HG02884 (cell line): ENCODE results near the gene NRIP1.

ENCODE experiments used
- ATAC-seq: cut with Tn5 transposase; IDR thresholded peaks from one replicate; pipeline ENCODE4 v1.9.1; 2021; ENCODE audit warnings: mild to moderate bottlenecking, moderate library complexity; ENCODE audit not compliant: unreplicated experiment

NRIP1 gene

DNA sequence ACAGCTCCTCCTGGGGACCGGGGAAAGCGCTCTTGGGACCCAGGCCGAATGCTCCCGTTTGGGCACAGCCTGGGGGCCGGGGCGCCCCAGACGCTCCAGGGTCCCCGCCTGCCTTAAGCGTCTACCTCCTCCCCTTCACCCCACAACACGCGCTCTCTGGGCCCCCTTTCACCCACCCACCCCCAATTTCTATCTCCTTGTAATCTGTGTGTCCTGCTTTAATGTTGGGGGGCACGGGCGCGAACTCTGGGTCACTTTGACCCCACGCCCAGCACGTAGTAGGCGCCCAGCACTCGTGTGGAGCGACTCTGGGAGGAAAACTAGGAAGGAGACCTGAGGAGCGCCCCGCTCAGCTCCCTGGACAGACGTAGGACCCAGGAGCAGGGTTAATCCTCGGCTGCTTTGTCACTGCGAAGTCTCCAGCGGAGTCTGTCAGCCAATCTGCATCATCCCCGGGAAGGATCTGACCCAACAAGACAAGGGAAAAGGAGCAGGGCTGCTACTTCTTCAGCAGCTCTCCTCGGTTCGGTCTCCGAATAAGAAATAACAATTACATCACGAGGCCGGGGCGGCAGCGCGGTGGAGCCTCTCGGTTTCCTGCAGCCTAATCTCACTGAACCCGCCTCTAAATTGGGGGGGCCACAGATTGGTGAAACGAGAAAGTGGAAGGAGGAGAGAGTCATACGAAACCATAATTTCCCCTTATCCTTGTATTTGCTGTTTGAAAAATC lies 757 bp upstream of the NRIP1 start:
- ATAC-seq: peak; percentile 24

DNA sequence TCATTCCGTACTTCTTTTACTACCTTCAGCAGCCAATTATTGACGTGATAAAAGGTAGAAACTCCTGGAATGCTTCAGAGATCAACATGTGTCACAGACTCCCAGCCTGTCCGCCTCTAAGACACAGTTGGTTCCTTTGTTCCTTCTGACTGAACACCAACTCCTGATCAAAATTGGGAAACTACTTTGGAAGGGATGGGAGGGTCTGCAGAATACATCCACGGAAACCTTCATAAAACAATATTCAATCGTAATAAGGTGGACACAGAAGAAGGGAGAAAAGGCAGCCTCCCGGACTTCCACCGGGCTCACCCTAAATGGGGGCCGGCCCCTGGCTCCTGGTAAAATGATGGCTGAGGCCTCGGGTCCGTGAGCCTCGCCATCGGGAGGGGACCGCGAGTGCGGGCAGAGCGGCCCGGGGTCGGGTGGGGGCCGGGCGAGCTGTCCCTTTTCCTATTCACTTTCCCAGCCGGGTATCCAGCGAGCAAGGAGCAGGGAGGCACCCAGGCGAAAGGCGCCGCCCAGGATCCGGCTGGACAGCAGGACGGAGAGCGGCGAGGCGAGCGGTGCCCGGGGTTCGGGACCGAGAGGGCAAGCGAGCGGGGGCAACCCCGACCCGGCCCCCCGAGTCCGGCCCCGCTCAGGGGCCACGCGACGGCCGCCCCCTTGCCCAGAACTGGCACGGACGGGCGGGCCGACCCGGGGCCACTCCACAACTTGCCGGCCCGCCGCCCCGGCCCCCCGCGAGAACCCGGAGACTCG lies 805 bp downstream of the NRIP1 start:
- peak; percentile 1 for ATAC-seq

DNA sequence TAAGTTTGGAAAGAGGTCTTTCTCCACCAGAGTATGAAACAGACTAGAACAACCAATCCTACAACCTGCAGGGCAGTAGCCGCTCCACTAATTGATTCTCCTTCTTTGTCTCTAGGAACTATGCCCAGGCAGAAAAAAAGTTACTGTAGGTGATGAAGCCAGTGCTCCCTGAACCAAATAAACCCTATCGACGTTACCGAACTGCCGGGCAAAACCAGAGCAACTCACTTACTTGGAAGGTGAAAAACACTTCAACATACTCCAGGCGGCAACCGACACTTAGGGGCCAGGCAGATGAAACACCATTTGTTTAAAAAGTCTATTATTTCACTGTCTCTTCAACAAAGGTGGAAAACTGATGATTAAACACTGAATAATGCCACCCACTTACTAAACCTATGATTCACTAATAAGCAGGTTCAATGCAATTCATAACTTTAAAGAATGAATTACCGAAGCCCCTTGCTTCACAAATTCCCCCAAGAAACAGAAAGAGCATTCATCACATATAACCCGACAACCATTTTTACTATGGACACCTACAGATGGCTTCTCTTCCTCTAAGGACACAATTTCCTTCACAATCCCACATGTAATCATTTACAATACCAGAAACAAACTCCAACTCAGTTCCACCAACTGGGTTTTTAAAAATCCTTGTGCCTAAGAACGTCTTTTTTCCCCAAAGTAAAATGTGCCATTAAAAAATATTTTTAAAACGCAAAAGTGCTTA lies 1.6 kb downstream of the NRIP1 start:
- ATAC-seq: no peak

DNA sequence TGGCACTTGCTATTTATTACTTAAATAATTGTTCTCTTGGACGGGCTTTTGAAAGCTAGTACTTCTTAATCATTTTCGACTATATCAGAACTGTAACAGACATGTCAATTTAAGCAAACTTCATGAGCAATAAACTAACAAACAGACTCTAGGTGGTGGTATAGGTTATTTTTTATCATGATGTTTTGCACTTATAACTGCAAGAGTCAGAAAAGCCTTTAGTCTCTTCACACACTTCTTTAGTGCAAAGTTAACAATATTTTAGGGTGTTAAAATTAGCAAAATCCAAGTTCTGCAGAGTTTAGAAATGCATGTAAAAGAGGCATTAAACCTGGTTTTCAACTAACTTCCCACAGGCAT lies 2.2 kb downstream of the NRIP1 start:
- ATAC-seq: no peak

DNA sequence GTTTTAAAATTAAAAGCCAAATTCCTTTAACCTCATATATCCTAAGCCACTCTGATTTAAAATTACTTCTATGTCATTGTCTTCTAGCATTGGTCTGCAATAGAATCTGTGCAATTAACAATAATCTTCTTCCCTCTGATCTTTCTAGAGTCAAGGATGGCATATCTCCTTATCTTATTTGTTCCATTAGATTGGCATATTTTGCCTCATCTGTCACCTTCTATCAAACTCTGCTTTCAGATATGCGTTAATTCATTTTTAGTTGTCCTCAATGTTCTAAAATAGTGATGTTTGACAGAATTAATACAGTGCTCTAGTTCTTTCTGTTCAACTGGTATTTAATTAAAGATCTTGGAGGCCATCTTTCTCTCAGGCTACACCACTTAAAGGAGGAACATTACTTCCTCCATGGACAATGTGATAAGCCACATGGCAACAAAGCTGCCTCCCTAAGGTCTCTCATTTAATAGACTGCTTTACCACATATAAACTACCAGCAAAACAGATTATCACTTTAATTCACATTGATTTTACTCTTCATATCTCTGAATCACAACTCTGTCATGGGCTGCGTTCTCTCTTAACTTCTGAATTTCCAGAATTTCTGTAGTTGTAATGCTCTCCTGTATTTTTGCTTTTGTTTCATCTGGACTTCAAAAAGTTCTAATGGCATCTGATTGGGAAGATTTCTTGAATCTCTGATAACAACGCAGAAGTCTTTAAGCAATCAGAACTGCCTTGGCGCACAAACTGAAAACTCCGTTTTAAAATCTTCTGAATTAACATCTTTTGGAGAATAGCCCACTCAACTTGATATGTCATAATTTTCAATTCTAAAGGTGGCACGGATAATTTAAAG lies 2.8 kb downstream of the NRIP1 start:
- no peak for ATAC-seq

DNA sequence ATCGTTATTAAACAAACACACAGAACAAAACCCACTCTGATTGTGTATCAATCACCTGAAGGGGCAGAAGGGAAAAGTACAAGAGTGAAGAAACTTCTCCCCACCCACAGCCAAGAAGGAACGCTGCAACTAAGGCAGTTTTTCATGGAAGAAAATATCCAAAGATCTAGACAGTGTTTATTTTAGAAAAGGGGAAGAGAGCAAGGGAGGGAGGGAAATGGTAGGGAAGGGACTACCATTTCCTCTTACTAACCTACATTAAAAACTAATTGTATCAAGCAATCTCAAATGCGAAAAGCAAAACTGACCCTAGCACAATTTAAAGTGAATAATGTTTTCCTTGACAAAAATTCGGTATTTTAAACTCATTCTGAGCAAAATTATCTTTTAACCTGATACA lies 3.5 kb downstream of the NRIP1 start:
- no peak for ATAC-seq

DNA sequence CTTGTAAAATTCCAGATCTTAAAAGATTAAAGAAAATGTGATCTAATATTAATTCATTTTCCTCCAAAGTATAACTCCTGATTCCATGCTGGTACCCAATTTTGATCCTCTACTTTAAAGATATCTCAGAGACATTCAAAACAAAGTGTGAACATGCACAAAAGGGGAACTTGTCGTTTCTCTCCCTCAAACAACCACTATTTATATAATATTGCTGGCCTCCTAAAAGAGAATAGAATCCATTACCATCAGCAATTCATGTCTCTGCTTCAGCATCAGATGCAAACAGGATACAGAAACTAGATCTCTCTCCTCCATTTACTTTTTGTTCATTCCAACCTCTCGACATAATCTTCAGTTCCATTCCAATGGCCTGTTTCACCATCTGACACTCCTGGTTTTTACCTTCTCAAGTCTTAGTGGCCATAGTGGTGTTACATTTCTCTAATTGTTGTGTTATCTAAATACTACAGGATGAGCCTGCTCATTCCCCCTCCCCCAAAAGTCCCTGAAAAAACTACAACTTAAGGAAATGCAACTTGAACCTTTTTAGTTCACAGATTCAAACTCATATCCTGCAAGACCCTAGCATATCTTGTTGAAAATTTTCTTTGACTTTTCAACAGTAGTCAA lies 4.1 kb downstream of the NRIP1 start:
- no peak for ATAC-seq

DNA sequence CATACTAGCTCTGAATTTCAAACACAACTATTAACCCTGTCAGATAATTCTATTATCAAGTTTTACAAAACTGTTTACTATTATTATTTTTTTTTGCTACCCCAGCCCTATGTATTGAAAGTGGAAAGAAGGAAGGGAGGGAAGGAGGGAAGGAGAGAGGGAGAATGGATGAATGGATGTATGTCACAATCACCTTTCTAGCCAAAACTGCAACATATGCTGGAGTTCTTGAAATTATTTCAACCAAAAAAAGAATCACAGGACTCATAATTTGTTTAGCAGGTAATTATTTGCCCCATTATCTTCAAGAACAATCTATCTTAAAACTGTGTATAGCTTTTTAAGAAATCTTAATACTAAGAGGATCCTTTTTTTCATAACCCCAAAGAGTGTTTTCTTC lies 5.4 kb downstream of the NRIP1 start:
- no peak for ATAC-seq

DNA sequence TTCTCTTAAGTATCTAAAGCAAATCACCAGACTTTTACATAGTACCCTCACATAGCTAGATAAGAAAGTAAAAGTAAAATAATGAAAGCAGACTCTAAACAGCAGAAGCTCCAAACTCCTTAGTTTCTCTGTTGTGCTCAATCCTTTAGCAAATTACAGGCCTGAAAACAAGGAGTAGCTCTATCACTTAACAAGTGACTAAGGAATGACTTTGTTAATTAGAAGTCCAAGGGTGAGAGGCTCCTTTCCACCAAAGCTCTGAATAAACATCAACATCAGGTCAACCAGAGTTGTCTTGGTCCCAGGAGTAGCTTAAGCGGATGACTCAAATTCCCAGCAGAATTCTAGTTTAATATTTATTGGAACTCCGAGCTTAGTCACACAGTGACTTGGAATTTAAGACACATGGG lies 5.9 kb downstream of the NRIP1 start:
- no peak for ATAC-seq

DNA sequence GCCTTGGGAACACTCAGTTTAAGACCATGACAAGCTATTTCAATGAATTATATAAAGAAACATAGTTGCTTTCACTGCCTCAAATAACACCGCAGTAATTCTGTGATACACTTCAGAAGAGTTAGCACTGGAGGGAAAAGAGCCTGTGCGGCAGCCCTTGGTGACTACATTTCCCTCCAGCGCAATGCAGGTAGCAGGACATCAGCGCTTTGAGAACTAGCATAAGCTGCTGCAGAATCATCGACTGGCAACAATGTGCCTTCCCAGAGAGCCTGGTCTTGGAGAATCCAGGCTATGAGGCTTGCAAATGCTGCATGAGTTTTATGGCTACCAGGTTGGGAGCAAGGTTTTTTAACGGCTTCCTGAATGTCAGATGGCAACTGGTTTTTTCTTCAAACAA lies 7.5 kb downstream of the NRIP1 start:
- no peak for ATAC-seq

DNA sequence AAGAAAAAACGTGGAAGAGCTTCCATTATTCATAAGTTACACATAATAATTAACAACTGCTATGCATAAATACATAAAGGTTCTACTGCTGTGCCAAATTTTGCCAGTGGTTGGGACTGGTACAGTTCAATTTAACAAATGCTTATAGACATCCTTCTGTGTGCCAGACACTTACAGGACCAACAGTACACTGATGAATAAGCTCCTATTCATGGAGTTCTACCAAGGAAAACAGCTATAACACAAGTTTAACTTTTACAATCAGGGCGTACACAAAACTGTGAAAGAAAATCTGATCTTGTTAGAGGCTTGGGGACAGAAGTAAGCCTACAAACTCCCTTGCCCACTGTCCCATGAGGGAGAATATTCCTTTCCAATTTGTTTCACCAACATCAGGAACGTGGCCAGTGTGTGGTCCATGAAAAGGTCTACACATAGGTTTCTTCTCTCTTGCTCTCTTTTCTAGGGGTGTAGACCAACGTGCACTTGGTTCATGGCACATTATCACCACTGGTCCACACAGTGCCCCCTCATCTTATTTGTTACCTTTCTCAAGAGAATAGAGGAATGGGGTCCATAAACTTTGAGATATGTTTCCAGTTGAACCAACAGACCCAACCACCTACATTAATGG lies 10.1 kb downstream of the NRIP1 start:
- ATAC-seq: no peak

DNA sequence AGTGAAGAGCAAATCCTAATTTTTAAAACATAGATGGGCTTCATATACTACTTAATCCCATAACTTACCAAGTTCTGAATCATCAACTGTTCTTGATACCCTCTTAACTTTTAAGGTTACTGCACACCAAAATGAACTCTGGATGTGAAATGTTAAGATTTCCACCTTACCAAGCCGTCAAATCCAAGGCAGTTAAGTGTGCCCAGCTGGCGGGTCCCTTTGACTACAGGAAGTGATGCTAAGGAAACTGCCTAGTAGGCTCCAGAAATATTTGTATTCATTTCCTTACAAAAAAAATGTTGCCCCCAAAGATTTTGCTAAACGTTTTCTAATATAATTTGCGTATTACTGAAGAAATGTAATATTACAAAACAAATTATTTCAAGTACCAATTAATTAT lies 10.7 kb downstream of the NRIP1 start:
- ATAC-seq: no peak

DNA sequence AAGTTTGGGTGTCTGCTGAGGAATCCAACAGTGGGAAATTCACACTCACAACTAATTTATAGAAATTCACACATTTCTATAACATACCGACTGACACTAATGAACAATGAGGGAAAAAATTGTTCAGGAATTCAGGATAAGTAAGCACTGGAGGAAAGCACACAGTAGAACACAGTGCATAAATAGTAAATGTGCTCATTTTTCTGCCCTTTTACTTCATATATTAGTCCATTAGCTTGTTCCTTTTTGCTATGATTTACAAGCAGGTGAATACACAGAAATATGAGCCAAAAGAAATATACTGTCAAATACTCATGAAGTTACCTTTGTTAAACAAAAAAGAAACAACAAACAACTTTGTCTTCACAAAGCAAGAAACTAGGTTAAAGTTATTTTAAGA lies 11.3 kb downstream of the NRIP1 start:
- no peak for ATAC-seq

DNA sequence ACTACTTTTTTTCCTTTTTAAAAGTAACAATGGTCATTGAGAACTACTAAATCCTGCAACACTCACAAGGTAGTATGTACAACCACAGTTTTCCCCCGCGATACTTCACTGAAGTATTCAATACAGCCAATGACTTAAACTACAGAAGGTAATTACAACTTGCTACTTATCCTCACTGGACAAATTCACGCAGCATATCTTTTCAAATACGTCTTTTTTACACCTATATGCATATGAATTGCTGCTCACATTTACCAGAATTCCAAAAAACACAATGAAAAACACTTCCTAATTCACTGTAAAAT lies 12.4 kb downstream of the NRIP1 start:
- peak; percentile 20 for ATAC-seq

DNA sequence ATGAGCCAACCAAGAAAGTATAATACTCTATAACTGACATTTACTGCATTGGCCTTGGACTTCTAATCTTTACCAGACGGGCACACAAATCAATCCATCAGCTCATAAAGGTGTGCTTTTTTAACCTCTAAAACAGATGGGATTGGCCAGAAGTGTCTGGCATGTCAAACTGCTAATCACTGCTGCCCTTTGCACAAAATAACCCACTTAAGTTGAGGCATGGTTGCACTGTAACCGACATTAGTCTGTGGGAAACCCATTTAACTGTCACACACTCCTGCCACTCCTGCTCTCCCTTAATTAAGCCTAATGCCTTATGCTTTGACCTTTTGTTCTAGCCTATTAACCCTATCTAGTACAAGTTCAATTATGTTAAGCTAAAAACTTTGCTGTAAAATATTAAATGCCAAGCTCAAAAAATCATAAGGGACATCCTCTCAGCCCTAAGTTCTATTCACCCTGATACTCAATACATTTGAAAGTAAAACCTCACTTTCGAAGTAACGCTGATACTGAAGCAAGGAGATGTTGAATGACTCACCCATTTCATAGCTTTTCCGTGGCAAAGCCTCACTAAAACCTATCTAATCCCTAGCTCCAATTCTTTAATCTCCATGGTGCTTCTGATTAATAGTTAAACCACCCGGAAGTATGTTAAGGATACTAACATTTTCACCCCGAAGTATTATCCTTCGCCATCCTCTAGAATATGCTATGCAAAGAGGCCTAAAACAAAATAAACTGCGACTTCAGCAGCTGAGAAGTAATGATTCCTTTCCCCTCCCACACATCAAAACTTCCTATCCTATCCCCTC lies 12.9 kb downstream of the NRIP1 start:
- peak; percentile 78 for ATAC-seq

DNA sequence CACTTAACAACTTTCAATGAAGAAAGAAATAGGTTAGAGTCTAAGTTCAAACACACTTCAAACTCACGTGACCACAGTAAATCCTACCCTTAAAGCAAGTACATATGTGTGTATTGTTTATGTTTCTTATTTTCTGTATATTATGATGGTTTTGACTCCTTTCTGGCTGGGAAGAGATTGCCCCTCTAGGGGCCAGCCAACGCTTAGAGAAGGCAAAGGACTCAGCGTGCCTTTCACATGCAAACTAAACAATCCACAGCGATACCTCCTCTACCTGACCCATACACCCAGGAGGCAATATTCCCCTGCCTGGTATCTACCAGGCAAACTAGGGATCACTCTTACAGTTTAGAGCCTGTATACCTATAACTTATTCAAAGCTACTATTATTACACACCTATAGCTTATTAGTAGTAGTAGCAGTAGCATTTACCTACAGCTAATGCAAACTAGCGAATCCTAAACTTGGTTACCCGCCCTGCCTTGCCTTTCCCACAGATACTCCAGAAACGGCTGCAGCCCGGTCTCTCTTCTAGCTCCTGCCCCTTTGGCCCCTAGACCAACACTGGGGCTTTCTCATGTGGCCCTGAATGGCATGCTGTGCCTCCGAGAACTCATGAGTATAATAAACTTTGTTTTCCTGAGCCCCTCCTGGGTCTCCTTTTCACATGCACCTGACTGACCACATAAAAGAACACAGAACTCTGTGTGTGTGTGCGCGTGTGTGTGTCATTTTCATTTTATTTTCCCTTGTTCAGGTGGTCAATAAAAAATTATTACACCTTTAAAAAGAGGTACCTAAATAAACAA lies 14.0 kb downstream of the NRIP1 start:
- no peak for ATAC-seq

DNA sequence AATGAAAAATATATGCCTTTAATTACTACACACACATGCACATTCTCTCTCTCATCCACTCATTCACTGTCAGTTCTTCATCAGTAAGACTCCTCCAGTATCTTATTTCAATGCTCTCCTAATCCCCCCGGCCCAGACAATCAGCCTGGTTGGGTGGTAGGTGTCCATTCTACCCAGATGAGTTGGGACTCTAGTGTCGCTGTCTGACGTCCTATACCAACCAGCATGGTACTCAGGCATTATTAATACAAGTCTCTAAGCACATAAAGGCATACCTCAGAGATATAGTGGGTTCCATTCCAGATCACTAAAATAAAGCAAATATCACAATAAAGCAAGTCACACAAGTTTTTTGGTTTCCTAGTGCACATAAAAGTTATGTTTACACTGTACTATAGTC lies 19.8 kb downstream of the NRIP1 start:
- no peak for ATAC-seq

DNA sequence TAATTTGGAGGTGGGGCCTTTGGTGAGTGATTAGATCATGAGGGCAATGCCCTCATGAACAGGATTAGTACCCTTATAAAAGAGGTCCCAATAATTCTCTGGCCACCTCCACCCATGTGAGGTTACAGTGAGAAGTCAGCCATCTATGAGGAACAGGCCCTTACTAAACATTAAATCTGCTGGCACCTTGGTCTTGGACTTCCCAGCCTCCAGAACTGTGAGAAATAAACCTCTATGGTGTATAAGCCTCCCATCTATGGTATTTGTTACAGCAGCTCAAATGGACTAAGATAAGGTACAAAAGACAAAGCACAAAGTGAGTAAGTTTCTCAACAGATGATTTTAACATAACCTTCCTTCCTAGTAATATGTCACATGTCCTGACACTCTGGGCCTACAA lies 22.3 kb downstream of the NRIP1 start:
- ATAC-seq: no peak
